NOMO-1 treated with DMSO at 0.1 percent for 48 hours (cell line): ENCODE data around the gene DIAPH2.

ENCODE experiments used
- DNase-seq: peaks from one replicate; lab custom pipeline; 2025; ENCODE audit not compliant: unreplicated experiment; lab: John Stamatoyannopoulos, UW

DIAPH2 gene

GRCh38 chrX:97158269-97158668 lies 473.6 kb downstream of the DIAPH2 start:
- no peak for DNase-seq

- no peak for DNase-seq
Observed at GRCh38 chrX:97159916-97160800, 475.5 kb downstream of the DIAPH2 start.

GRCh38 chrX:97167333-97167732 lies 482.7 kb downstream of the DIAPH2 start:
- DNase-seq, result no peak

- no peak for DNase-seq
Observed at GRCh38 chrX:97168646-97169045, 484.0 kb downstream of the DIAPH2 start.

- DNase-seq, result no peak
Observed at GRCh38 chrX:97175147-97175546, 490.5 kb downstream of the DIAPH2 start.

GRCh38 chrX:97189668-97190067 lies 505.0 kb downstream of the DIAPH2 start:
- DNase-seq, result no peak

GRCh38 chrX:97199501-97199900 lies 514.9 kb downstream of the DIAPH2 start:
- no peak for DNase-seq

GRCh38 chrX:97200454-97200853 lies 515.8 kb downstream of the DIAPH2 start:
- no peak for DNase-seq

- DNase-seq, result no peak
Observed at GRCh38 chrX:97210501-97210900, 525.9 kb downstream of the DIAPH2 start.

GRCh38 chrX:97211070-97211469 lies 526.4 kb downstream of the DIAPH2 start:
- no peak for DNase-seq

- DNase-seq, result no peak
Observed at GRCh38 chrX:97215186-97215585, 530.5 kb downstream of the DIAPH2 start.

- no peak for DNase-seq
Observed at GRCh38 chrX:97224148-97224547, 539.5 kb downstream of the DIAPH2 start.

- DNase-seq, result no peak
Observed at GRCh38 chrX:97229318-97229717, 544.7 kb downstream of the DIAPH2 start.

GRCh38 chrX:97230948-97231347 lies 546.3 kb downstream of the DIAPH2 start:
- DNase-seq, result no peak

GRCh38 chrX:97234471-97235081 lies 549.9 kb downstream of the DIAPH2 start:
- no peak for DNase-seq

- DNase-seq, result no peak
Observed at GRCh38 chrX:97238632-97239031, 554.0 kb downstream of the DIAPH2 start.

GRCh38 chrX:97252111-97252510 lies 567.5 kb downstream of the DIAPH2 start:
- DNase-seq, result no peak

- DNase-seq, result no peak
Observed at GRCh38 chrX:97260679-97261078, 576.0 kb downstream of the DIAPH2 start.

GRCh38 chrX:97266406-97267121 lies 581.9 kb downstream of the DIAPH2 start:
- DNase-seq, result no peak

- no peak for DNase-seq
Observed at GRCh38 chrX:97267396-97268181, 582.9 kb downstream of the DIAPH2 start.

GRCh38 chrX:97268182-97268680 lies 583.6 kb downstream of the DIAPH2 start:
- no peak for DNase-seq
